ENCODE results near the gene ZNF444.

GRCh38 chr19:56145698-56146097 lies 4.6 kb downstream of the ZNF444 start:
- TF ChIP-seq EP300 (IDR thresholded peaks at IDR 0.05), result no peak
- TF ChIP-seq, protein P1, sequence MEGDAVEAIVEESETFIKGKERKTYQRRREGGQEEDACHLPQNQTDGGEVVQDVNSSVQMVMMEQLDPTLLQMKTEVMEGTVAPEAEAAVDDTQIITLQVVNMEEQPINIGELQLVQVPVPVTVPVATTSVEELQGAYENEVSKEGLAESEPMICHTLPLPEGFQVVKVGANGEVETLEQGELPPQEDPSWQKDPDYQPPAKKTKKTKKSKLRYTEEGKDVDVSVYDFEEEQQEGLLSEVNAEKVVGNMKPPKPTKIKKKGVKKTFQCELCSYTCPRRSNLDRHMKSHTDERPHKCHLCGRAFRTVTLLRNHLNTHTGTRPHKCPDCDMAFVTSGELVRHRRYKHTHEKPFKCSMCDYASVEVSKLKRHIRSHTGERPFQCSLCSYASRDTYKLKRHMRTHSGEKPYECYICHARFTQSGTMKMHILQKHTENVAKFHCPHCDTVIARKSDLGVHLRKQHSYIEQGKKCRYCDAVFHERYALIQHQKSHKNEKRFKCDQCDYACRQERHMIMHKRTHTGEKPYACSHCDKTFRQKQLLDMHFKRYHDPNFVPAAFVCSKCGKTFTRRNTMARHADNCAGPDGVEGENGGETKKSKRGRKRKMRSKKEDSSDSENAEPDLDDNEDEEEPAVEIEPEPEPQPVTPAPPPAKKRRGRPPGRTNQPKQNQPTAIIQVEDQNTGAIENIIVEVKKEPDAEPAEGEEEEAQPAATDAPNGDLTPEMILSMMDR (IDR thresholded peaks at IDR 0.05), result no peak

All from esophagus muscularis mucosa (tissue), 3 donors.